ENCODE data around the gene INPP4A. TPM values are rescaled to one million over a fixed set of nuclear protein-coding genes. Genes with fewer than 3 reads are reported as not detected.

The INPP4A gene
- total and polyA plus RNA-seq, 10 of the 15 experiments (the other 5 are each of a cell fraction or from before 2014, with no cell fraction given), result 4.7 to 62.3 (median 36.9) TPM

GRCh38 chr2:98464772-98465310, 20.2 kb downstream of the INPP4A start (continued):
- TF ChIP-seq ELK1 (IDR thresholded peaks at IDR 0.05; ENCODE audit: low read depth, low read length), result no peak
- peak; percentile 89 for TF ChIP-seq MLLT1 (IDR thresholded peaks at IDR 0.05)
- TF ChIP-seq MYC (IDR thresholded peaks at IDR 0.05; ENCODE audit: insufficient read depth, insufficient read length, insufficient replicate concordance, low read length, severe bottlenecking), result peak; percentile 46
- TF ChIP-seq EP300 (IDR thresholded peaks at IDR 0.05; ENCODE audit: borderline replicate concordance in 1 of 2, control insufficient read depth in 1 of 2, low read depth in 2 of 2, low read length in 2 of 2), result peak; percentile 98 to 99
- TF ChIP-seq NKRF (conservative IDR thresholded peaks at IDR 0.05), result peak; percentile 46; the same call in 1 of the 2 replicates
- no peak for TF ChIP-seq BRCA1 (IDR thresholded peaks at IDR 0.05; ENCODE audit: low read depth, low read length)
- peak; percentile 98 to 99 for TF ChIP-seq IKZF2 (IDR thresholded peaks at IDR 0.05)
- TF ChIP-seq BCL11A (IDR thresholded peaks at IDR 0.05; ENCODE audit: low read depth, low read length), result peak; percentile 99
- TF ChIP-seq, protein P1, sequence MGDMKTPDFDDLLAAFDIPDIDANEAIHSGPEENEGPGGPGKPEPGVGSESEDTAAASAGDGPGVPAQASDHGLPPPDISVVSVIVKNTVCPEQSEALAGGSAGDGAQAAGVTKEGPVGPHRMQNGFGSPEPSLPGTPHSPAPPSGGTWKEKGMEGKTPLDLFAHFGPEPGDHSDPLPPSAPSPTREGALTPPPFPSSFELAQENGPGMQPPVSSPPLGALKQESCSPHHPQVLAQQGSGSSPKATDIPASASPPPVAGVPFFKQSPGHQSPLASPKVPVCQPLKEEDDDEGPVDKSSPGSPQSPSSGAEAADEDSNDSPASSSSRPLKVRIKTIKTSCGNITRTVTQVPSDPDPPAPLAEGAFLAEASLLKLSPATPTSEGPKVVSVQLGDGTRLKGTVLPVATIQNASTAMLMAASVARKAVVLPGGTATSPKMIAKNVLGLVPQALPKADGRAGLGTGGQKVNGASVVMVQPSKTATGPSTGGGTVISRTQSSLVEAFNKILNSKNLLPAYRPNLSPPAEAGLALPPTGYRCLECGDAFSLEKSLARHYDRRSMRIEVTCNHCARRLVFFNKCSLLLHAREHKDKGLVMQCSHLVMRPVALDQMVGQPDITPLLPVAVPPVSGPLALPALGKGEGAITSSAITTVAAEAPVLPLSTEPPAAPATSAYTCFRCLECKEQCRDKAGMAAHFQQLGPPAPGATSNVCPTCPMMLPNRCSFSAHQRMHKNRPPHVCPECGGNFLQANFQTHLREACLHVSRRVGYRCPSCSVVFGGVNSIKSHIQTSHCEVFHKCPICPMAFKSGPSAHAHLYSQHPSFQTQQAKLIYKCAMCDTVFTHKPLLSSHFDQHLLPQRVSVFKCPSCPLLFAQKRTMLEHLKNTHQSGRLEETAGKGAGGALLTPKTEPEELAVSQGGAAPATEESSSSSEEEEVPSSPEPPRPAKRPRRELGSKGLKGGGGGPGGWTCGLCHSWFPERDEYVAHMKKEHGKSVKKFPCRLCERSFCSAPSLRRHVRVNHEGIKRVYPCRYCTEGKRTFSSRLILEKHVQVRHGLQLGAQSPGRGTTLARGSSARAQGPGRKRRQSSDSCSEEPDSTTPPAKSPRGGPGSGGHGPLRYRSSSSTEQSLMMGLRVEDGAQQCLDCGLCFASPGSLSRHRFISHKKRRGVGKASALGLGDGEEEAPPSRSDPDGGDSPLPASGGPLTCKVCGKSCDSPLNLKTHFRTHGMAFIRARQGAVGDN (IDR thresholded peaks at IDR 0.05), result peak; percentile 98
- TF ChIP-seq CBFB (IDR thresholded peaks at IDR 0.05; ENCODE audit: low read depth), result peak; percentile 96
- TF ChIP-seq BCLAF1 (IDR thresholded peaks at IDR 0.05), result no peak
- TF ChIP-seq FOS (IDR thresholded peaks at IDR 0.05; ENCODE audit: borderline replicate concordance, extremely low read depth, insufficient read length), result no peak
- TF ChIP-seq FOXK2 (IDR thresholded peaks at IDR 0.05), result no peak
- peak; percentile 96 for TF ChIP-seq BHLHE40 (IDR thresholded peaks at IDR 0.05; ENCODE audit: borderline replicate concordance in 1 of 2, low read depth in 2 of 2, low read length in 1 of 2)
- no peak for TF ChIP-seq CHD4 (IDR thresholded peaks at IDR 0.05)

Measured in GM12878 (cell line).